Stimulated activated CD8-positive, alpha-beta memory T cell treated with anti-CD3 and anti-CD28 coated beads, Interleukin-4, amount 100 ng/mL, for 48 hours (primary cell): ENCODE data around the gene TPRX1.
"Not testable (repeated sequence)": the region's sequence is repeated elsewhere in the genome, so short reads cannot be mapped to it uniquely, and the experiment has no call there.

ENCODE experiments used
- DNase-seq: peaks from one replicate; pipeline ENCODE4 v3.0.0-alpha.2; 2020

TPRX1 gene

GRCh38 chr19:47804451-47804850, at the start of gene TPRX1:
Gene TPRX1 (minus strand): TSS chr19:47804551. CDS start chr19:47804539, 12 bp downstream.
- DNase-seq: not testable (repeated sequence)

- no peak for DNase-seq
These were observed 48.7 kb upstream of the TPRX1 start for GRCh38 chr19:47853003-47853402.

GRCh38 chr19:47848823-47849473, 44.6 kb upstream of the TPRX1 start:
- peak; percentile 74 for DNase-seq

GRCh38 chr19:47848425-47848822, 44.1 kb upstream of the TPRX1 start:
- DNase-seq: no peak

- DNase-seq: no peak
These were observed 38.6 kb upstream of the TPRX1 start for GRCh38 chr19:47842941-47843340.

- DNase-seq: no peak
These were observed 35.6 kb upstream of the TPRX1 start for GRCh38 chr19:47839913-47840312.

- no peak for DNase-seq
These were observed 35.1 kb upstream of the TPRX1 start for GRCh38 chr19:47839411-47839810.

- DNase-seq: no peak
These were observed 31.7 kb upstream of the TPRX1 start for GRCh38 chr19:47836038-47836437.

GRCh38 chr19:47832723-47833122, 28.4 kb upstream of the TPRX1 start:
- DNase-seq: no peak

GRCh38 chr19:47826800-47827199, 22.4 kb upstream of the TPRX1 start:
- no peak for DNase-seq

GRCh38 chr19:47824396-47824795, 20.0 kb upstream of the TPRX1 start:
- no peak for DNase-seq

- DNase-seq: no peak
These were observed 17.2 kb upstream of the TPRX1 start, which contains the start of gene CRX for GRCh38 chr19:47821460-47822020. Gene CRX (plus strand): TSS chr19:47821937. CDS start chr19:47834444, 12,507 bp downstream.

GRCh38 chr19:47820410-47820809, 16.1 kb upstream of the TPRX1 start:
- no peak for DNase-seq

- no peak for DNase-seq
These were observed 15.5 kb upstream of the TPRX1 start for GRCh38 chr19:47819858-47820257.

- DNase-seq: not testable (repeated sequence)
These were observed 13.9 kb upstream of the TPRX1 start for GRCh38 chr19:47818221-47818620.

GRCh38 chr19:47816270-47816669, 11.9 kb upstream of the TPRX1 start:
- not testable (repeated sequence) for DNase-seq

GRCh38 chr19:47813995-47814328, 9.6 kb upstream of the TPRX1 start:
- no peak for DNase-seq

GRCh38 chr19:47813304-47813994, 9.1 kb upstream of the TPRX1 start:
- DNase-seq: peak; percentile 95

GRCh38 chr19:47806435-47806834, 2.1 kb upstream of the TPRX1 start:
- DNase-seq: no peak

GRCh38 chr19:47805313-47805712, 962 bp upstream of the TPRX1 start:
- DNase-seq: no peak

GRCh38 chr19:47803671-47804070, 680 bp downstream of the TPRX1 start:
- not testable (repeated sequence) for DNase-seq

- DNase-seq: not testable (repeated sequence)
These were observed 1.2 kb downstream of the TPRX1 start for GRCh38 chr19:47803148-47803547.

GRCh38 chr19:47802521-47803043, 1.8 kb downstream of the TPRX1 start:
- no peak for DNase-seq

- DNase-seq: no peak
These were observed 3.1 kb downstream of the TPRX1 start for GRCh38 chr19:47801270-47801669.
